Activated T-cell treated with anti-CD3 and anti-CD28 coated beads, Interleukin-2, amount 50 U/mL, for 72 hours (primary cell): ENCODE measurements around the gene CPXM1. TPM values are rescaled to one million over a fixed set of nuclear protein-coding genes. Genes with fewer than 3 reads are reported as not detected.
A peak's percentile ranks its signal among the peaks of the same experiment; 100 is the strongest.
"Not testable (repeated sequence)": the region's sequence is repeated elsewhere in the genome, so short reads cannot be mapped to it uniquely, and the experiment has no call there.

Experiments
- ATAC-seq, 2 donors: fragments of 150-1000 bp; cut with Tn5 transposase; replicated peaks in 1 of 2; 2 replicates each; pipeline ENCODE4 v1.10.0; 2021; ENCODE audit warnings: moderate library complexity in 2 of 2, mild to moderate bottlenecking in 1 of 2
- DNase-seq, 2 donors: peaks; one replicate each; pipeline ENCODE4 v3.0.0; 2021 to 2022; ENCODE audit warnings: mixed read lengths in 1 of 2
- H3K27ac Mint-ChIP-seq: one replicate; pipeline ENCODE4 v1.8.0; 2022; ENCODE audit warnings: mild to moderate bottlenecking, moderate library complexity, mixed read lengths
- H3K27me3 Mint-ChIP-seq: one replicate; pipeline ENCODE4 v1.8.0; 2022; ENCODE audit warnings: low read depth, mixed read lengths
- H3K36me3 Mint-ChIP-seq, 2 donors: one replicate each; pipeline ENCODE4 v1.8.0; 2022; ENCODE audit warnings: mixed read lengths in 2 of 2, mild to moderate bottlenecking in 1 of 2; ENCODE audit not compliant: insufficient read depth in 2 of 2
- H3K4me1 Mint-ChIP-seq: one replicate; pipeline ENCODE4 v1.8.0; 2022; ENCODE audit warnings: low read depth, mixed read lengths
- H3K4me3 Mint-ChIP-seq, 2 donors: one replicate each; pipeline ENCODE4 v1.8.0; 2022; ENCODE audit warnings: mild to moderate bottlenecking in 2 of 2, mixed read lengths in 2 of 2, moderate library complexity in 2 of 2
- H3K9me3 Mint-ChIP-seq, 2 donors: one replicate each; pipeline ENCODE4 v1.8.0; 2022; ENCODE audit warnings: mixed read lengths in 2 of 2
- total RNA-seq, 2 donors: library from RNA; stranded (reverse); gene quantifications; one replicate each; pipeline ENCODE4 v1.2.3, GENCODE V29; 2022

Gene CPXM1
- total RNA-seq, 2 donors from 2014 or later, result 4.0 to 4.4 TPM

DNA sequence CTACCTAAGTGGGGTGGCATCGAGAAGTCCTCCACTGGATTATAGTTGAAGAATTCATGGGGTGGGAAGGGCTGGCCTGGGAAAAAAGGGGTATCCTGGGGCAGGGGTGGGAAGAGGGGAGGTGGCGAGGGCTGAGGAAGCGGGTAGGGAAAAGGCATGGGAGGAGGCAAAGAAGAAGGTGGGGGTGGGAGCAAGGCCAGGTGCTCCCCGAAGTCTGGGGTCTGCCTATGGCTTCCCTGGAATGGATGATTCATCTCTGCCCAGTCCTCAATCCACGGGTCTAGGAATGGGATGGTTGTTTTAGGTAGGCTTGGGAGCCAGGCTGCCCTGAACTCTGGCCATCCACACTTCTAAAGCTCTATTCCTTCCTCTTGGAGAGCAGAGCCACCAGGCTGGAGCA, 35.6 kb upstream of the CPXM1 start:
- peaks cover 20% of the 10 kb centered on the region for H3K4me1 Mint-ChIP-seq
- H3K4me3 Mint-ChIP-seq, result no peak overlapping the region
- H3K36me3 Mint-ChIP-seq, result peaks cover 2 to 7% of the 10 kb centered on the region in 2 donors
- H3K27ac Mint-ChIP-seq, result no peak overlapping the region
- H3K27me3 Mint-ChIP-seq, result no peaks in the 10 kb centered on the region
- DNase-seq, result no peak
- peaks cover 0 to 2% of the 10 kb centered on the region in 2 donors for H3K9me3 Mint-ChIP-seq
- ATAC-seq, result no peak

DNA sequence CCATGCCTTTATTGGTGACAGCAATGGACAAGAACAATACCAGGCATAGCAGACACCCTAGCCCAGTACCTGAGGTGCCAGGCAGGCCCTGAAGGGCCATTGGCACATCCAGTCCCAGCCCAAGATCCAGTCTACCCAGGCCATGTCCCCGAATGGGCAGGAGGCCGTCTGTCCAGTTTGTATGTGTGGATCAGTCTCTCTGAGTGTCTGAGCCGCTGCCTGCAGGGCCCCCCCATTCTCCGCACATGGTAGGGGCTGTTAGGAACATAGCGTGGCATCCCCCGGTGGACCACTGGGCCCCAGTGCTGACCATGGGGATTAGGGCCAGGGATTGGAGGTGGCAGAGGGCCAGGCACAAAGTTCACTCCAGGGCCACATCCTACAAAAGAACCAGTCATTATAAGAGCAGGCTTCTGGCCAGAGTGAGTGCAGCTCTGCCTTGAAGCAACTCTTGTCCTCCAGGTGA, 34.9 kb upstream of the CPXM1 start:
- Mint-ChIP-seq H3K4me3 (no peak overlapping the region), H3K27ac (no peak overlapping the region), H3K4me1 (peaks cover 20% of the 10 kb centered on the region), H3K27me3 (no peaks in the 10 kb centered on the region), H3K9me3 (peaks cover 0 to 2% of the 10 kb centered on the region in 2 donors), H3K36me3 (peaks cover 2 to 7% of the 10 kb centered on the region in 2 donors)
- ATAC-seq (no peak), DNase-seq (no peak)

DNA sequence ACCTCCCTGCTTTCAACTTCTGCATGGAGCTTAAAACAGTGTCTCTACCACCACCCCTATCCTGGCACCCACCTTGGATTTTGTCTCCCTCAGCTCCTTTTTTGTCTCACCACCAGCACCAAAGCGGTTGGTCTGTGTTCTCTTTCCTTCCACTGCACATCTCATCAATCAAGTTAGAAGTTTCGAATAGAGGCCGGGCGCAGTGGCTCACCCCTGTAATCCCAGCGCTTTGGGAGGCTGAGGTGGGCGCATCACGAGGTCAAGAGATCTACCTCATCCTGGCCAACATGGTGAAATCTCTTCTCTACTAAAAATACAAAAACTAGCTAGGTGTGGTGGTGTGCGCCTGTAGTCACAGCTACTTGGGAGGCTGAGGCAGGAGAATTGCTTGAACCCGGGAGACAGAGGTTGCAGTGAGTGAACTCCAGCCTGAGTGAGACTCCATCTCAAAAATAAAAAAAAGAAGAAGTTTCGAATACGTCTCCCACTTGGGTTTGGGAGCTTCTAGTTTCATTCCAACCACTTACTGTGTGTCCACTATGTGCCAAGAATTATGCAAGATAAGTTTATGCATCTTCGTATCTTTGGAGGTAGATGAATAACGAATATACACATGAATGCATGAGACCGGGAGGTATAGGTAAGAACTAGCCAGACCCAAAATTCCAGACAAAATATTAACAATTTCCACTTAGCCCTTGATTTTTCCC, 34.1 kb upstream of the CPXM1 start:
- Mint-ChIP-seq H3K27me3 (peaks cover 1% of the 10 kb centered on the region), H3K4me3 (no peak overlapping the region), H3K9me3 (peaks cover 0 to 2% of the 10 kb centered on the region in 2 donors), H3K4me1 (peaks cover 17% of the 10 kb centered on the region), H3K36me3 (peaks cover 2 to 7% of the 10 kb centered on the region in 2 donors), H3K27ac (no peak overlapping the region)
- DNase-seq (no peak), ATAC-seq (no peak)

DNA sequence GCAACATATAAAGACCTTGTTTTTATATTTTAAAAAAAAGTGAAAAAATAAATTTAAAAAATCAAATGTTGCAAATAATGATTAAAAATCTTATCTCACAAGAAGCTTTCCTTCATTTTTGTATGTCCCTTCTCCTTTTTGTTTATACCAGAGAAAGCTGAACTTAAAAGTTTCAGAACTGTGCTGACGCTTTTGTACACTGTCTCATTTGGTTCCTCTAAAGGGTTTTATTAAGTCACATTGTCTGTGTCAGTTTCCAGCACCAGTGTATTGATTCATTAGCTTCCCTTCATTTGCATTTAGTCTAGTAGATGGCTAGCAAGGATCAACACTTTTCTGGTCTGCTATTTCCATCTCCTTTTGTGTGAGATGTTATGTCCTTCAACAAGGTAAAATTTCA, 33.3 kb upstream of the CPXM1 start:
- DNase-seq, result no peak
- Mint-ChIP-seq H3K9me3 (no peaks in the 10 kb centered on the region), H3K27ac (no peak overlapping the region), H3K4me3 (no peak overlapping the region), H3K36me3 (peaks cover 0 to 7% of the 10 kb centered on the region in 2 donors), H3K4me1 (peaks cover 10% of the 10 kb centered on the region), H3K27me3 (peaks cover 9% of the 10 kb centered on the region)
- no peak for ATAC-seq

DNA sequence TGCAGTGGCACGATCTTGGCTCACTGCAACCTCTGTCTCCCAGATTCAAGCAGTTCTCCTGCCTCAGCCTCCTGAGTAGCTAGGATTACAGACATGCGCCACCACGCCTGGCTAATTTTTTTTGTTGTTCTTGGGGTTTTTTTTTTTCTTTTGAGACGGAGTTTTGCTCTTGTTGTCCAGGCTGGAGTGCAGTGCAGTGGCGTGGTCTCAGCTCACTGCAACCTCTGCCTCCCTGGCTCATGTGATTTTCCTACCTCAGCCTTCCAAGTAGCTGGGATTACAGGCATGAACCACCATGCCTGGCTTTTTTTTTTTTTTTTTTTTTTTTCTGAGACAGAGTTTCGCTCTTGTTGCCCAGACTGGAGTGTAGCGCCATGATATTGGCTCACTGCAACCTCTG, 30.8 kb upstream of the CPXM1 start:
- not testable (repeated sequence) for H3K36me3 Mint-ChIP-seq, ATAC-seq, DNase-seq, H3K9me3 Mint-ChIP-seq, H3K4me3 Mint-ChIP-seq, H3K27ac Mint-ChIP-seq
- Mint-ChIP-seq H3K27me3 (peaks cover 35% of the 10 kb centered on the region), H3K4me1 (peaks cover 18% of the 10 kb centered on the region)

DNA sequence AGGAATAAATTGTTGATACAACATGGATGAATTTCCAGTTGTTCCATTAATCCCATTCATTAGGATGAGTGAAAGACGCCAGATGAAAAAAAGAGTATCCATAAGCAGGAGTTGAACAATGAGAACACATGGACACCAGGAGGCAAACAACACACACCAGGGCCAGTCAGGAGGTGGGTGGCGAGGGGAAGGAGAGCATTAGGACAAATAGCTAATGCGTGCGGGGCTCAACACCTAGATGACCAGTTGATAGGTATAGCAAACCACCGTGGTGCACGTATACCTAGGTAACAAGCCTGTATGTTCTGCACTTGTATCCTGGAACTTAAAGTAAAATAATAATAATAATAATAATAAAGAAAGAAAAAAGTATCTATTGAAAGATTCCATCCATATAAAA, 28.9 kb upstream of the CPXM1 start:
- ATAC-seq (no peak), DNase-seq (no peak)
- no peak overlapping the region for H3K4me3 Mint-ChIP-seq
- H3K4me1 Mint-ChIP-seq, result peaks cover 26% of the 10 kb centered on the region
- H3K27me3 Mint-ChIP-seq, result peaks cover 43% of the 10 kb centered on the region
- no peak overlapping the region for H3K27ac Mint-ChIP-seq
- no peaks in the 10 kb centered on the region for H3K36me3 Mint-ChIP-seq
- no peaks in the 10 kb centered on the region for H3K9me3 Mint-ChIP-seq

DNA sequence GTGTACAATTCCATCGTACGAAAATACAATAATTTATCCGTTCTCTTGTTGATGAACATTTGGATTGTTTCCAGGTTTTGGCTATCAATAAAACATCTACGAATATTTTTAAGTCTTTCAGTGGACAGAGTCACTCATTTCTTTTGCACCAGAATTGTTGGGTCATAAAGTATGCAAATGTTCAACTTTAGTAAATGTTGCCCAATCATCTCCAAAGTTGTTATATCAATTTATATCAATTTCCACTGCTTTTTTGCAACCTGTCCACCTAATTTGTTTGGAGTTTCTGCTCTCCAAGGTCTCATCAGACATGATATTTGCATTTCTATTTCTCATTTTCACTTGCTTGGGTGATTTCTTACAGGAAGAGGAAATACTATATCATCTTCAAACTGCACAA, 26.2 kb upstream of the CPXM1 start:
- Mint-ChIP-seq H3K9me3 (no peaks in the 10 kb centered on the region), H3K4me3 (no peak overlapping the region)

DNA sequence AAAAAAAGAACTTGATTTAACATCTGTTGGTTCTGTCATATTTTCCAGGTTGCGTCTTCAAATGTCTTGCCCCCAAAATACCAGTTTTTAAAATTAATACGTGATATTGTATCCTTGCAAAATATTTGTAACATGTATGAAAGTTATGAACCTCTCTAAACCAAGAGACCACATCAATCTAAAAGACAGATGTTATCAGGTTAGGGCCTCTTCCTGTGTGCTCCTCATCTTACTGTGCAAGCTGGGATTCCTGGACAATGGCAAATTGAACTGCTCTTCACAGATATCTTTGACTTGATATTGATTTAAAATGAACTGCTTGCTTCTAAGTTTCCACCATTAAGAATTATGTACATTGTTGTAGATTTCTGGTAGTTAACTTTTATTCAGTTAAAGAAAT, 25.3 kb upstream of the CPXM1 start:
- peaks cover 52% of the 10 kb centered on the region for H3K27me3 Mint-ChIP-seq
- DNase-seq (no peak), ATAC-seq (peak in 1 of 2 donors; percentile 41)
- peak overlapping the region; percentile 28 to 55 for H3K4me3 Mint-ChIP-seq
- no peaks in the 10 kb centered on the region for H3K9me3 Mint-ChIP-seq
- no peaks in the 10 kb centered on the region for H3K36me3 Mint-ChIP-seq
- H3K4me1 Mint-ChIP-seq, result peaks cover 22% of the 10 kb centered on the region
- no peak overlapping the region for H3K27ac Mint-ChIP-seq

More for the DNA sequence above, 26.2 kb upstream of the CPXM1 start:
- peaks cover 22% of the 10 kb centered on the region for H3K4me1 Mint-ChIP-seq
- H3K27me3 Mint-ChIP-seq, result peaks cover 48% of the 10 kb centered on the region
- DNase-seq (no peak), ATAC-seq (no peak)
- H3K36me3 Mint-ChIP-seq, result no peaks in the 10 kb centered on the region
- no peak overlapping the region for H3K27ac Mint-ChIP-seq

DNA sequence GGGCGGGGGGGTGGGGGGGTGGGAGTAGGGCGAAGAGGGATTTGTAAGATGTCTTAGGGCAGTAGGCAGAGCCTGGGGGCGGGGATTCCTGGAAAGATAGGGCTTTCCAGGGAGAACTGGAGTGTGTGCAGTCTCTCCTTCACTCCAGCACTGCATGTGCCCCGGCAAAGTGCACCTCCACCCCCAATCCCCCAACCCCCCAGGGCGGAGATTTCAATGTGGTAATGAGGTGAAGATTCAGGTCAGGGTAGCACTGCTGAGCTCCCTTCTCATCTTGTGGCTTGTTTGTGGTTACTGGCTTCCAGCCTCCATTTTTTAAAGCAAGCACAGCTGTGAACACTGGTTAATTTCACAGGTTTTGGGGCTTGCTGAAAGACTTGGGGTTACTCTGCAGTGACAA, 21.6 kb upstream of the CPXM1 start:
- peak overlapping the region in 1 of 2 donors; percentile 47 for H3K4me3 Mint-ChIP-seq
- ATAC-seq (peak; percentile 60 to 72), DNase-seq (peak; percentile 25 to 26)
- H3K4me1 Mint-ChIP-seq, result peaks cover 29% of the 10 kb centered on the region
- H3K36me3 Mint-ChIP-seq, result no peaks in the 10 kb centered on the region
- peaks cover 38% of the 10 kb centered on the region for H3K27me3 Mint-ChIP-seq
- no peak overlapping the region for H3K27ac Mint-ChIP-seq
- H3K9me3 Mint-ChIP-seq, result no peaks in the 10 kb centered on the region

DNA sequence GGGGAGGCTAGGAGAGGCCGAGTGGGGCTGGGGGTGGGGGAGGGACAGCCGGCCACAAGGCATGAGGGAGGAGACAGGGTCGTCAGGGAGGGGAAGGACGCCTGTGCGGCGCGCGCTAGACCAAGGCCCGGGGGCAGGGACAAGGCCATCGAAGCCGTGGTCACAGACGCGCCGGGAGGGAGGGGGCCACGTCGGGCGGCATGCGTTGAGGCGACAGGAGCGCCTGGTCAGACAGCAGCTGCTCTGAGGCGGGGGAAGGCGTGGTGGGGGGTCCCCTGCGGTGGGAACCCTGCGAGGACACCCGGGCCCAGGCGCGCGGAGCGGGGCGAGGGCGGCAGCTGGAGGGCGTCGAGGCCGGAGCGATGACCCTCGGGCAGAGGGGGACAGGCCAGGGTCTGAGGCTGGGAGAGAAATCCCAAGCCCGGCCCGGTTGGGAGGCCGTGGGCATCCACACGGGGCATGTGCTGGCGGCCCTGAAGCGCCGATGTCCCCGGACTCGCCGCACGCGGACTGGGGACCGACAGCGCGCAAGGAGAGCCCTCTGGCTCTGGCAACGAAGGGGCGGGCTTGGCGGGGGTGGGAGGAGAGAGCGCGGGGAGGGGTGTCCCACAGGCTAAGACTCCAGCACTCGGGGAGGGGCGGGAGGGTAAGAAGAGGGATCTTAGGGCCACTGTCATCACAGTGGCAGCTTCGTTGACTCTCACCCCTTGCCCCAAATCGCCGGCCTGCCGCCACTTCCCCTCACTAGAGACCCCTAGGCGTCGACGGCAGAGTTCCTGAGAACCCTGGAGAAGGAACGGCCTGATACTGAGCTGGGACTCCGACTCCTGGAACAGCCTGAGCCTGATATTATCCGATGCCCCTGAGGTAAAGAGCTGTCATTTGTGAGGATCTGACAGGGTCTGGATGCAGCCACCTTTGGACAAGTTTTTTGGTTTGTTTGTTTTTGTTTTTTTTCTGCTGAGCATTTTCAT, 20.8 kb upstream of the CPXM1 start:
- Mint-ChIP-seq H3K27ac (no peak overlapping the region), H3K4me3 (peak overlapping the region; percentile 18 to 77), H3K4me1 (peaks cover 20% of the 10 kb centered on the region), H3K9me3 (no peaks in the 10 kb centered on the region), H3K27me3 (peaks cover 29% of the 10 kb centered on the region), H3K36me3 (no peaks in the 10 kb centered on the region)
- no peak for DNase-seq
- peak in 1 of 2 donors; percentile 13 for ATAC-seq

DNA sequence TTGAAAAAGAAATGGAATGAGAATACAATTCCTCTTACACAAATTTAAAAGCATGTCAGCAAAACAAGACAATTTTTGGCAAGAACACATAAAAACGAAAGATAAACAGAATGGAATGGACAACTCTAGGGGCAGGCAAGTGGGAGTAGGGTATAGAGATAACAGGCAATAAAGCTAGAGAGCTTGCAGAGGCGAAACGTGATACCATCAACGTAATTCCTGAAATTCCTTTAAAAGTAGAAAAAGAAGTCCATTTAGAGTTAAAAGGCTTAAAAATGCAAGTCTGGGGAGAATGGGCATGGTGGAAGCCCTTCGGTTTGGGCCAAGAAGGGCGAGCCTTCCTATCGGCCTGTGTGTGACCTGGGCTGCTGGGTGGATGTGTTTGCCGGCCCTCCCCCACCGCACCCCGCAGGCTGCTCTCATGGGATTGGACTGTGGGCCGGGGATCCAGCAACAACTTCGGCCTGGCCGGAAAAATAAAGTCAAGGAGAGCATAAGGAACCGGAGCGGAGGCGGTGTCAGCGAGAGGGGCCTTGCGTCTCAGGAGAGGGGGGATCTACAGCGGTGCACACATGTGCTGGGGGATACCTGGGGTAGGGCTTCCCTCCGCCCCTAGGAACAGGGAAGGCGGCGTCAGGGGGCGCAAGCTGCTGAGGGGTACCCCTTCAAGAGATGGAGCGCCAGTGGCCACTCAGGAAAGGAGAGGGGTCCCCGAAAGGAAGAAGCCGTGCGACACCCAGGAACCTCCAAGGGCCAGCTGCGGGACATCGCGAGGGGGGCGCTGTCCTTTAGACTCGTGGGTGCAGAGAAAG, 19.9 kb upstream of the CPXM1 start:
- peaks cover 21% of the 10 kb centered on the region for H3K27me3 Mint-ChIP-seq
- no peak overlapping the region for H3K27ac Mint-ChIP-seq
- ATAC-seq (no peak), DNase-seq (no peak)
- no peak overlapping the region for H3K4me3 Mint-ChIP-seq
- no peaks in the 10 kb centered on the region for H3K36me3 Mint-ChIP-seq
- no peaks in the 10 kb centered on the region for H3K9me3 Mint-ChIP-seq
- H3K4me1 Mint-ChIP-seq, result peaks cover 12% of the 10 kb centered on the region

DNA sequence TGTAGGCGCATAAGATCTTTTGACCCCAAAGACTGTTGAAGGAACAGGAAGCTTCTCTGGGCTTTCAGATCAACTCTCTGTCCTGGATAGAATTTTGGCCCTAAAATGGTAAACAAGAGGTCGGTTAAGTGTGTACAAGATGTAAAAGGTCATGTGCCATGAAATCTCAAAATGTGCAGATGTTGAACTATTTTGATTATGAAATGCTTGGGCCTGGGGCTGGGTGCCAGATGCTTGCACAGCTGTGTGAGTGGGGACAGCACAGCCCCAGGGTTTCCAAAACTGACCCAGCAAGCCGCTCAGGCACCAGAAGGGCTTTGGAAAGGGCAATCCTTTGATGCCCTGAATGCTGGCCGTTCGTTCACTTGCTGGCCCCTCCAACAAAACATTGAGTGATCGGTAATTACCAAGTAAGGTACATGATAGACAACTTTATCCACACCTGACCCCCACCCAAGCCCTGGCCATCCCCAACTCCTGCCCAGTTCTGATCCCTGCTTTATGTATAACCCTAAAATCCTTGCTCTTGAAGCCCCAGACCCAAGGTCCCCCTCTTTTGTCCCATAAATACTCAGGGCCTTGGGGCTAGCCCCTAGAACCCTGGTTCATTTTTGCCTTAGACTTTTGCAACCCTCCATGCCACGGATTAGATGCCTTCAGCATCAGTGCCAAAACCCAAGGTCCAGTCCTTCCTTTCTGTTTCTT, 17.6 kb upstream of the CPXM1 start:
- DNase-seq (no peak), ATAC-seq (no peak)
- H3K27ac Mint-ChIP-seq, result no peak overlapping the region
- H3K27me3 Mint-ChIP-seq, result peaks cover 28% of the 10 kb centered on the region
- peaks cover 3% of the 10 kb centered on the region in 2 donors for H3K36me3 Mint-ChIP-seq
- H3K4me3 Mint-ChIP-seq, result no peak overlapping the region
- H3K4me1 Mint-ChIP-seq, result peaks cover 12% of the 10 kb centered on the region
- no peaks in the 10 kb centered on the region for H3K9me3 Mint-ChIP-seq
